Liver (tissue), 9 donors: Measurements from ENCODE around the gene STUM. TPM values are rescaled to one million over a fixed set of nuclear protein-coding genes. Genes with fewer than 3 reads are reported as not detected.

Experiments
- DNase-seq: peaks from one replicate; pipeline ENCODE4 v3.0.0-alpha.2; 2017; ENCODE audit warnings: low spot score
- H3K27ac ChIP-seq, 2 donors: one replicate each; pipeline ENCODE4 v1.7.0; 2013; ENCODE audit warnings: inconsistent platforms in 2 of 2, low read length in 2 of 2, control low read depth in 1 of 2, low read depth in 1 of 2, mild to moderate bottlenecking in 1 of 2
- H3K27me3 ChIP-seq, 4 donors: one replicate each; pipeline versions ENCODE4 v1.6.1 to v1.7.0; 2013; ENCODE audit warnings: low read length in 3 of 4, inconsistent platforms in 1 of 4, mild to moderate bottlenecking in 1 of 4, moderate library complexity in 1 of 4; ENCODE audit not compliant: control insufficient read depth in 4 of 4, insufficient read depth in 4 of 4
- H3K36me3 ChIP-seq, 4 donors: one replicate each; pipeline versions ENCODE4 v1.6.1 to v1.7.0; 2013; ENCODE audit warnings: low read length in 3 of 4, mild to moderate bottlenecking in 3 of 4, low read depth in 1 of 4, moderate library complexity in 1 of 4; ENCODE audit not compliant: control insufficient read depth in 4 of 4, insufficient read depth in 3 of 4
- H3K4me1 ChIP-seq, 4 donors: one replicate each; pipeline versions ENCODE4 v1.6.1 to v1.7.0; 2013; ENCODE audit warnings: low read length in 3 of 4, mild to moderate bottlenecking in 3 of 4, moderate library complexity in 1 of 4; ENCODE audit not compliant: control insufficient read depth in 4 of 4, insufficient read depth in 4 of 4
- H3K4me3 ChIP-seq, 3 donors: one replicate each; pipeline versions ENCODE4 v1.6.1 to v1.7.0; 2013; ENCODE audit warnings: low read length in 3 of 3, control low read depth in 1 of 3, low read depth in 1 of 3, mild to moderate bottlenecking in 1 of 3
- H3K9ac ChIP-seq, 2 donors: one replicate each; pipeline ENCODE4 v1.7.0; 2013; ENCODE audit warnings: low read length in 2 of 2, mild to moderate bottlenecking in 2 of 2, moderate library complexity in 2 of 2, control low read depth in 1 of 2, low read depth in 1 of 2
- H3K9me3 ChIP-seq, 4 donors: one replicate each; pipeline versions ENCODE4 v1.6.1 to v1.7.0; 2013; ENCODE audit warnings: low read length in 3 of 4; ENCODE audit not compliant: control insufficient read depth in 4 of 4
- EGR1 ChIP-seq, 2 donors: IDR thresholded peaks; 2 replicates each; pipeline ENCODE4 v1.6.1; 2016 to 2018; ENCODE audit warnings: antibody characterized with exemption in 2 of 2, low read depth in 2 of 2
- FOXA1 ChIP-seq: IDR thresholded peaks from 2 replicates; pipeline ENCODE4 v1.6.1; 2016; ENCODE audit warnings: antibody characterized with exemption
- FOXA2 ChIP-seq: IDR thresholded peaks from 2 replicates; pipeline ENCODE4 v1.6.1; 2016; ENCODE audit warnings: antibody characterized with exemption
- GABPA ChIP-seq, 2 donors: IDR thresholded peaks in 1 of 2; conservative IDR thresholded peaks in 1 of 2; 2 replicates each; pipeline ENCODE4 v1.6.1; 2016; ENCODE audit warnings: antibody characterized with exemption in 2 of 2, mild to moderate bottlenecking in 1 of 2, moderate library complexity in 1 of 2
- HNF4A ChIP-seq, 2 donors: conservative IDR thresholded peaks; 2 replicates each; pipeline ENCODE4 v1.6.1; 2016; ENCODE audit warnings: antibody characterized with exemption in 2 of 2, mild to moderate bottlenecking in 2 of 2
- HNF4G ChIP-seq: IDR thresholded peaks from 2 replicates; pipeline ENCODE4 v1.6.1; 2016; ENCODE audit warnings: antibody characterized with exemption
- JUND ChIP-seq, 2 donors: IDR thresholded peaks; 2 replicates each; pipeline ENCODE4 v1.6.1; 2016; ENCODE audit warnings: antibody characterized with exemption in 2 of 2
- MAX ChIP-seq: IDR thresholded peaks from 2 replicates; pipeline ENCODE4 v1.6.1; 2016; ENCODE audit warnings: antibody characterized with exemption
- RAD21 ChIP-seq, 2 donors: IDR thresholded peaks; 2 replicates each; pipeline ENCODE4 v1.6.1; 2016; ENCODE audit warnings: antibody characterized with exemption in 2 of 2, mild to moderate bottlenecking in 2 of 2
- REST ChIP-seq: IDR thresholded peaks from 2 replicates; pipeline ENCODE4 v1.6.1; 2016; ENCODE audit warnings: antibody characterized with exemption, mild to moderate bottlenecking
- RXRA ChIP-seq, 2 donors: IDR thresholded peaks; 2 replicates each; pipeline ENCODE4 v1.6.1; 2017 to 2018; ENCODE audit warnings: antibody characterized with exemption in 2 of 2, mild to moderate bottlenecking in 1 of 2
- SP1 ChIP-seq: IDR thresholded peaks from 2 replicates; pipeline ENCODE4 v1.6.1; 2018; ENCODE audit warnings: antibody characterized with exemption, mild to moderate bottlenecking
- TAF1 ChIP-seq: conservative IDR thresholded peaks from 2 replicates; pipeline ENCODE4 v1.6.1; 2016; ENCODE audit warnings: antibody characterized with exemption, mild to moderate bottlenecking
- YY1 ChIP-seq: IDR thresholded peaks from 2 replicates; pipeline ENCODE4 v1.6.1; 2016; ENCODE audit warnings: antibody characterized with exemption, mild to moderate bottlenecking
- ZBTB33 ChIP-seq: IDR thresholded peaks from 2 replicates; pipeline ENCODE4 v1.6.1; 2016; ENCODE audit warnings: antibody characterized with exemption
- WGBS: extraction: QIAGEN DNeasy Blood & Tissue Kit; methylation state at CpG from one replicate; pipeline ENCODE4 v1.1.7; 2013; 5-methylcytosine and 5-hydroxymethylcytosine counted together
- polyA plus RNA-seq, 2 donors: library from polyadenylated mRNA; stranded (reverse) in 1 of 2; unstranded in 1 of 2; fragments of 200-250 nt in 1 of 2; fragments of >200 nt in 1 of 2; fragmentation: Nextera tagmentation in 1 of 2; extraction: Ambion mirVana in 1 of 2; gene quantifications; one replicate each; pipeline versions ENCODE4 v1.2.1 to v1.2.3, GENCODE V29; 2013 to 2015
- total RNA-seq, 2 donors: library from RNA; depleted of rRNA; stranded (reverse); fragments of >200 nt; gene quantifications; one replicate each; pipeline ENCODE4 v1.2.3, GENCODE V29; 2014
- TF ChIP-seq, protein P1 (sequence below): fragments of 150-350 bp; IDR thresholded peaks from 2 replicates; pipeline ENCODE4 v1.5.1; 2017; ENCODE audit warnings: improper control_type of control experiment, low read depth, low read length; ENCODE audit not compliant: missing input control
- TF ChIP-seq, protein P2 (sequence below): IDR thresholded peaks from 2 replicates; pipeline ENCODE4 v1.6.1; 2016; ENCODE audit warnings: antibody characterized with exemption
- donor health status: healthy.
- donor health status: healthy.
- donor health status: healthy.
- donor health status: healthy.
- donor health status: healthy.

Gene STUM
- total and polyA plus RNA-seq, 4 donors, result 0.03 to 0.14 (median 0.07) TPM

- Histone ChIP-seq H3K36me3 (no peaks in the 10 kb centered on the region), H3K4me3 (no peak overlapping the region), H3K9ac (no peak overlapping the region), H3K9me3 (no peaks in the 10 kb centered on the region), H3K4me1 (no peaks in the 10 kb centered on the region), H3K27ac (no peak overlapping the region), H3K27me3 (peaks cover 0 to 6% (median 0%) of the 10 kb centered on the region in 4 donors)
- no peak for TF ChIP-seq REST
- no peak for TF ChIP-seq ZBTB33
- no peak for TF ChIP-seq HNF4A (conservative IDR thresholded peaks at IDR 0.05)
- TF ChIP-seq HNF4G, result no peak
- TF ChIP-seq YY1, result no peak
- no peak for TF ChIP-seq MAX
- no peak for DNase-seq
- WGBS, result 91% methylated on average over 2 of the region's 2 CpGs
Measured at GRCh38 chr1:226557424-226557823, 8.9 kb downstream of the STUM start.

- Histone ChIP-seq H3K4me1 (no peaks in the 10 kb centered on the region), H3K9me3 (no peaks in the 10 kb centered on the region), H3K9ac (no peak overlapping the region), H3K4me3 (no peak overlapping the region), H3K27me3 (peaks cover 0 to 6% (median 0%) of the 10 kb centered on the region in 4 donors), H3K27ac (no peak overlapping the region), H3K36me3 (no peaks in the 10 kb centered on the region)
- 83% methylated on average over 6 of the region's 6 CpGs for WGBS
- DNase-seq, result no peak
- TF ChIP-seq FOXA1, result no peak
- no peak for TF ChIP-seq TAF1
- no peak for TF ChIP-seq EGR1 (IDR thresholded peaks at IDR 0.05; ENCODE audit: low read depth in 2 of 2)
- TF ChIP-seq RAD21 (IDR thresholded peaks at IDR 0.05), result no peak
- no peak for TF ChIP-seq RXRA (IDR thresholded peaks at IDR 0.05)
- no peak for TF ChIP-seq YY1
- TF ChIP-seq, protein P1, sequence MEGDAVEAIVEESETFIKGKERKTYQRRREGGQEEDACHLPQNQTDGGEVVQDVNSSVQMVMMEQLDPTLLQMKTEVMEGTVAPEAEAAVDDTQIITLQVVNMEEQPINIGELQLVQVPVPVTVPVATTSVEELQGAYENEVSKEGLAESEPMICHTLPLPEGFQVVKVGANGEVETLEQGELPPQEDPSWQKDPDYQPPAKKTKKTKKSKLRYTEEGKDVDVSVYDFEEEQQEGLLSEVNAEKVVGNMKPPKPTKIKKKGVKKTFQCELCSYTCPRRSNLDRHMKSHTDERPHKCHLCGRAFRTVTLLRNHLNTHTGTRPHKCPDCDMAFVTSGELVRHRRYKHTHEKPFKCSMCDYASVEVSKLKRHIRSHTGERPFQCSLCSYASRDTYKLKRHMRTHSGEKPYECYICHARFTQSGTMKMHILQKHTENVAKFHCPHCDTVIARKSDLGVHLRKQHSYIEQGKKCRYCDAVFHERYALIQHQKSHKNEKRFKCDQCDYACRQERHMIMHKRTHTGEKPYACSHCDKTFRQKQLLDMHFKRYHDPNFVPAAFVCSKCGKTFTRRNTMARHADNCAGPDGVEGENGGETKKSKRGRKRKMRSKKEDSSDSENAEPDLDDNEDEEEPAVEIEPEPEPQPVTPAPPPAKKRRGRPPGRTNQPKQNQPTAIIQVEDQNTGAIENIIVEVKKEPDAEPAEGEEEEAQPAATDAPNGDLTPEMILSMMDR, result no peak
- TF ChIP-seq ZBTB33, result no peak
- no peak for TF ChIP-seq SP1
- no peak for TF ChIP-seq FOXA2
- TF ChIP-seq, protein P2, sequence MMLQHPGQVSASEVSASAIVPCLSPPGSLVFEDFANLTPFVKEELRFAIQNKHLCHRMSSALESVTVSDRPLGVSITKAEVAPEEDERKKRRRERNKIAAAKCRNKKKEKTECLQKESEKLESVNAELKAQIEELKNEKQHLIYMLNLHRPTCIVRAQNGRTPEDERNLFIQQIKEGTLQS, result no peak
- no peak for TF ChIP-seq HNF4A (conservative IDR thresholded peaks at IDR 0.05)
- no peak for TF ChIP-seq JUND (IDR thresholded peaks at IDR 0.05)
- TF ChIP-seq GABPA (IDR thresholded peaks at IDR 0.05 in 1 of 2, conservative IDR thresholded peaks at IDR 0.05 in 1 of 2), result no peak
Measured at GRCh38 chr1:226558036-226558650, 9.6 kb downstream of the STUM start.
